ENCODE data around the gene CIZ1.

- no peak for TF ChIP-seq REST (IDR thresholded peaks at IDR 0.05; ENCODE audit: insufficient read depth in 1 of 2, low read depth in 2 of 2, low read length in 2 of 2)
- TF ChIP-seq POLR2AphosphoS5 (IDR thresholded peaks at IDR 0.05; ENCODE audit: low read depth, low read length), result no peak
- TF ChIP-seq TAF1 (IDR thresholded peaks at IDR 0.05; ENCODE audit: borderline replicate concordance, insufficient read depth, low read length), result no peak
These were observed 611 bp downstream of the CIZ1 start for GRCh38 chr9:128190516-128191405.

All from PFSK-1 (cell line).